Hematopoietic multipotent progenitor cell (in vitro differentiated cells): ENCODE data around the gene CD8B2. TPM values are rescaled to one million over a fixed set of nuclear protein-coding genes. Genes with fewer than 3 reads are reported as not detected.
"Not testable (repeated sequence)": the region's sequence is repeated elsewhere in the genome, so short reads cannot be mapped to it uniquely, and the experiment has no call there.

Source experiments
- DNase-seq, 3 donors: peaks; one replicate each; pipeline ENCODE4 v3.0.0-alpha.2; 2011 to 2015; ENCODE audit warnings: low read depth in 2 of 3, low spot score in 2 of 3
- total RNA-seq: library from RNA; depleted of rRNA; stranded (reverse); fragments of >200 nt; gene quantifications from one replicate; pipeline ENCODE4 v1.2.3, GENCODE V29; 2012

The CD8B2 gene
- total RNA-seq, 1 donor, result under 0.01 TPM

GRCh38 chr2:106547164-106547903 is 60.2 kb downstream of the CD8B2 start:
- DNase-seq, result no peak

- no peak for DNase-seq
Measured at GRCh38 chr2:106551417-106552130, 64.4 kb downstream of the CD8B2 start.

- no peak for DNase-seq
Measured at GRCh38 chr2:106552921-106553320, 65.8 kb downstream of the CD8B2 start.

GRCh38 chr2:106553321-106553720 is 66.2 kb downstream of the CD8B2 start:
- DNase-seq, result no peak

GRCh38 chr2:106554411-106554810 is 67.2 kb downstream of the CD8B2 start:
- no peak for DNase-seq

GRCh38 chr2:106555053-106555452 is 67.9 kb downstream of the CD8B2 start:
- DNase-seq, result no peak

- not testable (repeated sequence) for DNase-seq
Measured at GRCh38 chr2:106559786-106560185, 72.6 kb downstream of the CD8B2 start.

- DNase-seq, result no peak
Measured at GRCh38 chr2:106560773-106561172, 73.6 kb downstream of the CD8B2 start.

GRCh38 chr2:106561356-106561755 is 74.2 kb downstream of the CD8B2 start:
- peak in 1 of 3 donors; percentile 69 for DNase-seq

- no peak for DNase-seq
Measured at GRCh38 chr2:106561803-106562202, 74.6 kb downstream of the CD8B2 start.

- no peak for DNase-seq
Measured at GRCh38 chr2:106562268-106563186, 75.4 kb downstream of the CD8B2 start.

- DNase-seq, result no peak
Measured at GRCh38 chr2:106563195-106563594, 76.0 kb downstream of the CD8B2 start.

- DNase-seq, result no peak
Measured at GRCh38 chr2:106565599-106565998, 78.4 kb downstream of the CD8B2 start.

- DNase-seq, result no peak
Measured at GRCh38 chr2:106566050-106566449, 78.9 kb downstream of the CD8B2 start.

- DNase-seq, result not testable (repeated sequence)
Measured at GRCh38 chr2:106566484-106566883, 79.3 kb downstream of the CD8B2 start.

GRCh38 chr2:106570316-106570715 is 83.2 kb downstream of the CD8B2 start:
- DNase-seq, result no peak

Other genes with a start within 250 kb of the CD8B2 start
- 0.27 TPM for gene RGPD3, start 19.0 kb upstream of the CD8B2 start, total RNA-seq